Right renal pelvis (tissue), 4 donors: ENCODE data around the gene TTC9. TPM values are rescaled to one million over a fixed set of nuclear protein-coding genes. Genes with fewer than 3 reads are reported as not detected.

Source experiments
- DNase-seq, 4 donors: peaks; one replicate each; pipeline ENCODE4 v3.0.0-alpha.2; 2013; ENCODE audit warnings: low read depth in 4 of 4, low spot score in 3 of 4, missing footprints in 1 of 4
- polyA plus RNA-seq, 4 donors: library from polyadenylated mRNA; unstranded; fragments of 120-200 nt; gene quantifications; one replicate each; pipeline ENCODE4 v1.2.1, GENCODE V29; 2013; ENCODE audit not compliant: insufficient read length in 4 of 4

Gene TTC9
- 1 to 10 TPM; 3.2 to 3.8 (median 3.7) TPM for polyA plus RNA-seq

DNA sequence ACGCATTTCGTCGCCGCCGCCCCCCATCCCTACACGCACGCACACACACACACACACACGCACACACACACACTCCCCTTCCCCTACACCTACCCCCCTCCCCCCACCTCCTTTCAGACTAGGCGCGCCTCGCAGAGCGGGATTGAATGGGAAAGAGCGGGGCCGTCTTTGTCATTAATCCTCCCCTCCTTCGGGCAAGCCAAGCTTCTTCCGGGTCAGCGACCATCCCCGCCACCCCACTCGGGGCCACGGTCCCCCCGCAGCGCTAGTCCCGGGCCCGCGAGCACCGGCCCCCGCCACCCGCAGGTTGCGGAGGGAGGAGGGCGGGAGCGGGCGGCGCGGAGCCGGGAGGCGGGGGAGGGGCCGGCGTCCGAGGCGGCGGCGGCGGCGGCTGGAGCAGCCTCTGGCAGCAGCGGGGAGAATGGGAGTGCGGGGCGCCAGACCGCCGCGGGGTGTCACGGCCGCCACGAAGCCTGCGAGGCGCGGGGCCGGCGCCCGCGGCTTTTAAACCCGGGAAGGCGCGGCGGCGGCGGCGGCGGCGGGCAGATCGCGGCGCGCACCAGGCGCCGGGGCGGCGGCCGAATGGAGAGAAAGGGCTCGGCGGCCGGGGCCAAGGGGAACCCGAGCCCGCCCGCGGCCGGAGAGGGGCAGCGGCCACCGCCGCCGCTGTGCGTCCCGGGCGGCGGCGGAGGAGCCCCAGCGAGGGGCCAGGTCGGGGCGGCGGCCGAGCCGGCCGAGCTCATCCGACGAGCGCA, at the start of gene TTC9:
TTC9 (plus strand) TSS at position 369 of the 755 bp plus-strand sequence; CDS start at position 583, 214 bp downstream.
- DNase-seq: no peak

DNA sequence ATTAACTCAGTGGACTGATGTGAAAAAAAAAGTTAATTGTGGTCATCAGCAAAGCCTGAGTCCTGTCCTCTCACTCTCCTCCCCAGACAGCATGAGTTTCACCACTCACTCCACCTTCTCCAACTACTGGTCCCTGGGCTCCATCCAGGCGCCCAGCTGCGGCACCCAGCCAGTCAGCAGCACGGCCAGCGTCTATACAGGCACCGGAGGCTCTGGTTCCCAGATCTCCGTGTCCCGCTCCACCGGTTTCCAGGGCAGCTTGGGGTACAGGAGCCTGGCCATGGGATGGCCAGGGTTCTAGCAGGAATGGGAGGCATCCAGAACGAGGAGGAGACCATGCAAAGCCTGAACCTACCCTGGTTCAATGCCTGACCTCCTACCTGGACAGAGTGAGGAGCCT, 47.3 kb upstream of the TTC9 start:
- DNase-seq: no peak

DNA sequence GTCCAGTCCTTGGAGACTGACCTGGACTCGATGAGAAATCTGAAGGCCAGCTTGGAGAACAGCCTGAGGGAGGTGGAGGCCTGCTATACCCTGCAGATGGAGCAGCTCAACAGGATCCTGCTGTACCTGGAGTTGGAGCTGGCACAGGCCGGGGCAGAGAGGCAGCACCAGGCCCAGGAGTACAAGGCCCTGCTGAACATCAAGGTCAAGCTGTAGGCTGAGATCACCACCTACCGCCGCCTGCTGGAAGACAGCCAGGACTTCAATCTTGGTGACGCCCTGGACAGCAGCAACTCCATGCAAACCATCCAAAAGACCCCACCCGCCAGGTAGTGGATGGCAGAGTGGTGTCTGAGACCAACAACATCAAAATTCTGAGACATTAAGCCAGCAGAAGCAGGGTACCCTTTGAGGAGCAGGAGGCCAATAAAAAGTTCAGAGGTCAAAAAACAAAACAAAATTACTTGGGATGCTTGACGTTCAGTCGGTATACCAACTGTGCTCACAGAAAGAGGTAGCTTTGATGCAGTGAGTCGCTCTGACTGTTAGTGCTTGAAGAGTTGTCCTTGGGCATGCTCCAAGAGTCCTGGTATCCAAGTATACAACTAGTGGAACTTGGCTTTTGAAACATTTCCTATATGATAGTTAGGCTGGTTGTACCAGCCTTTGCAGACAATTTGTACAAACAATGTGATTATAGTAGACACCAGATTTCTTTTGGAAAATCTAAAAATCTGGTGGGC, 46.1 kb upstream of the TTC9 start:
- DNase-seq: no peak

DNA sequence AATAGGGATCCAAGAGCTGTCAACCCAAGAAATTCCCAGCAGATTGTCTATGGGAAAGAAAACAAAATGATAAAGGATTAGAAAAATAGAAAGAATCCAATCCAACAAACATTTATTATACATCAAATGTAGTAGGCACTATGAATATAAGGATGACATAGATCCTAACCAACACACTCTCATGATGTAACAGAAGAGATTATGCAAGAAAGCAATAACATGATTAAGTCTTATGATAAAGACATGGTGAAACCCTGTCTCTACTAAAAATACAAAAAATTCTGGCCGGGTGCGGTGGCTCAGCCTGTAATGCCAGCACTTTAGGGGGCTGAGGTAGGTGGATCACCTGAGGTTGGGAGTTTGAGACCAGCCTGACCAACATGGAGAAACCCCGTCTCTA, 44.0 kb upstream of the TTC9 start:
- DNase-seq: no peak

DNA sequence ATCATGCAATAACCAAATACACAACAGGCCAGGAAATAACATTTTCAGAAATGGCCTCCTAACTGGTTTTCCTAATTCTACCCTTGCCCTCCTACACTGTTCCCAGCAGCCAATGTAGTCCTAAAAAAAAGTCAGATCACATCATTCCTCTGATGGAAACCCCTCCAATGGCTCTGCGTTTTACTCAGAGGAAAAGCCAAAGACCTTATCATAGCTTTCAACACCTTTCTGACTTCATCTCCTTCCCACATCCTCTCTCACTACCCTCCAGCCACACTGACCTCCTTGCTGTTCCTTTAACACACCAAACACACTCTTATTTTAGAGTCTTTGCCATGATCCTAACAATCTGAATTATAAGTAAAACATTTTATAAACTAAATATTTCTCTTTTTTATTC, 42.4 kb upstream of the TTC9 start:
- DNase-seq: no peak

DNA sequence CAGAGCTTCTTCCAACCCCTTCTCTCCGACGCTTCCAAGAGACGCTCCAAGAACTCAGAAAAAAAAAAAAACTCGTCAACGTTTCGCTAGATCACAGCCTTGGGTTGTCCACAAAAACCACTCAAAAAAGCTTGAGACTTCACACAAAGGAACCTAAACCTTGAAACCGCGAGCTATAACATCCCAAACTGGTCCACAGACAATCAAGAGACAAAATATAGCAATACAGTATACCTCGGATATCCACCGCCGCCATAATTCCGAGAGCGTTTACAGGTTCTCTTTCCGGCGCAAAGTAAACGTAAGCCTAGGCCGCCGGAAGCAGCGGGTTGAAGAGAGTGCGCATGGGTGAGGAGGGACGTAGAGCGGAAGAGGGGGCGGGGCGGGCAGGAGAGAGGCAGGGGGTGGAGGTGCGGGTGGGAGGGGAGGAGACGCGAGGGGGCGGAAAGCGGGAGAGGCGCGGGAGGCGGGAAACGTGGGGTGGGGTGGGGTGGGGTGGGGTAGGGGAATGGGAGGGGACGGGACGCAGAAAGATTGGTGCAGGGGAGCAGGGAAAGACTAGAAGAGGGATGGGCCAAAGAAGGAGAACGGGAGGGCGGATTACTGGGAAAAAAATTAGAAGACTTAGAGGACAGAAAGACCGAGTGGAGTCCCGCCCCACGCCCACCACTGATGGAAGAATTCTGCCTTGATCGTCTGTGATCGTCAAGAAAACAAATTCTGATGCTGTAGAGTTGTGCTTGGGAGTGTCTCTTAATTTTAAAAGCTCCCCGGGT, 41.1 kb upstream of the TTC9 start, which contains the start of gene MED6:
MED6 (minus strand) TSS at position 274 of the 776 bp plus-strand sequence; CDS start at position 256, 18 bp downstream.
- DNase-seq: peak; percentile 74 to 94 (median 87)

DNA sequence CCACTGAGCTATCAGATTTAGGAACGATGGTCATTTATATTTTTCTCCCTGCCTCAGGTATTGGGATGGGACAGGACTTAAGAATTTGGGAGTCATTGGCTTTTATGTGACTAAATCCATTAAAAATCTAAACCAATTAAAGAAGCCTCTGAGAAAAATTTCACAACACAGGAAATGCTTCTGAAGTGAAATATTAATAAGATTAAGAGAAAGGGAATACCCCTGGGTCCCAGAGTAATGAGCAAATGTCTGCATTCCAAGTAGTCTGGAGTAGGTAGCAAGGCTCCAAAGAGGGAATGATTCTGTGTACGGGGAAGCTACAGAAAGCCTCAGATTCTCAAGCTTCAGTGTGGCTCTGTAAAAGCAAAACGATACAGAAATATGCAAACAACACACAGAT, 40.6 kb upstream of the TTC9 start:
- peak in 1 of 4 donors; percentile 2 for DNase-seq

DNA sequence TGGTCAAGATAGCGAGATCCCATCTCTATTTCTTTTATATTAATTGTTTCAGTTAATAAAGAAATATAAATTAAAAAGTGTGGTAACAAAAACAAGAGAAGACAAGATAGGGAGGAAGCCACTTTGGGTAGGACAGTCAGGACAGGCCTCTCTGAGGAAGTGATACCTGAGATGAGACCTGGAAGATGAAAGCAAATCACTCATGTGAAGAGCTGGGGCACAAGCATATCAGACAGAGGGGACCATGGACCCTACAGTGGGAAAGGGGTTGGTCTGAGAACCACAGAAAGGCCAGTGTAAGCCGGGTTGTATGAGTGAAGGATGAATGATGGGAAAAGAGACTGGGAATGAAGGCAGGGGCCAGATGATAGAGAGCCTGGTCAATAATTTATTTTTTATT, 39.5 kb upstream of the TTC9 start:
- no peak for DNase-seq

DNA sequence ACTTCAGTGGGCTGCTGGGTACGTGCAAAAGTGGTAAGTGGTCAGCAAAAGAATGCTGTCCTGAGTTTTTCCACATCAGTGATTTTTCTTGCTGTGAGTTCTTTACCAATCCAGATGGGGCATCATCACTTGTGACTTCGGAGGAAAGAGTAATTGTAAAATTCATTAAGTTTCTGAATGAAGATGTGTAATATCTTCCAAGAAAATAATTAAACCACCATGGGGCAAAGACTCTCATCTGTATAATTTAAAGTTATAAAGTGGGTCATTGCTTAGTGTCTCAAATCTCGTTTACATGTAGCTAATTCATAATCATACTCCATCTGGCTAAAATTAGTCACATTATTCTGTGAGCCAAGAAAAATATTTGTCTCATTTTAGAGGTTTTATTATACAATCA, 30.5 kb upstream of the TTC9 start:
- no peak for DNase-seq

DNA sequence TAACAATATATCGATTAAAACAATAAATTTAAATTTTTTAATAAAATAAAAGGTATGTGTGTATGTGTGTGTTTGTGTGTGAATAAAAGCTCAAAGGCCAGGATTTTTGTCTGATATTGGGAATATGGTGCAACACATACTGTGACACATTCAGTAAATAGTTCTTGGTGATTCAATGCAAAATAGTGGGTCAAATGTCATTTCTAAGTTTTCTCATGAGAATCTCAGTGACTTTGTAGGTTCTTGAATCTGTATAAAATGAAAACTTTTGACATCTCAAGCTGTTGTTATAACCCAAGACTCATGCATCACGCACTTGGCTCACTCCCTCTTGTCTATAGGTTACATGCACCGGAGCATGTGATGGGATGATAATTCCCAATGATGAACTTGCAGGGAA, 25.1 kb upstream of the TTC9 start:
- no peak for DNase-seq

DNA sequence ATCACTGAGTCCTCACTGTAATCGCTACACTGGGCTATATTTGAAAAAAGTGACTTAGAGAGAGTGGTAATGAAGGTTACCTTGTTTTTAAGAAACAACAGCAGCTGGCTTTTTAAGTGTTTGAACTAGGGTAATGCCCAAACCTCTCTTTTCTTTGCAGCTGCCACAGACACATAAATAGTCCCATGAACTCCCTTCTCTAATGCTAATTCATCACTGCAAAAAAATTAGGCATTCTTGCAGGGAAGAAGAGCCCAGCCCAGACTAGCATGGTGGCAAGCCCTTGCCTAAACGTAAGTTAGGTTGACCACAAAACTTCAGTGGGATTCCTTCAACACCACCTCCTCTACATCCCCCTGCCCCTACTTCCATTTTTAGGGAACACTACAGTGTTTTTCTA, 23.4 kb upstream of the TTC9 start:
- no peak for DNase-seq

DNA sequence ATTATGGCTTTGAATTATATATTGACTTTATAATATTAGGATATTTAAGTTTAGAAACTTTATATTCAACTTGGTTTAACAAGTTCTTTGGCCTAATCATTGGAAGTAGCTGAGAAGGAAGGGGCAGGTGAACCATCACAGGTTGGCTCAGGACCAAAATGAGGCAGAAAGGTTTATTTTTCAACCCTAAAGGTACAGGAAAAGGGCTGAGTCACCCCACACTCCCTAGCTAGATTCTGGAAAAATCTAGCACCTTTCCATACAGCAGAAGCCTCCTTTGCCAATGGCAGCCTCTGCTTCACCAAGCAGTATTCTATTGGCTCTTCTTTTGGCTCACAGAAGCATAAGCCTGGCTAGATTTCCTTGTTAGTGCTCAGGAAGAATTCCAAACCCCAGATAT, 22.0 kb upstream of the TTC9 start:
- no peak for DNase-seq

DNA sequence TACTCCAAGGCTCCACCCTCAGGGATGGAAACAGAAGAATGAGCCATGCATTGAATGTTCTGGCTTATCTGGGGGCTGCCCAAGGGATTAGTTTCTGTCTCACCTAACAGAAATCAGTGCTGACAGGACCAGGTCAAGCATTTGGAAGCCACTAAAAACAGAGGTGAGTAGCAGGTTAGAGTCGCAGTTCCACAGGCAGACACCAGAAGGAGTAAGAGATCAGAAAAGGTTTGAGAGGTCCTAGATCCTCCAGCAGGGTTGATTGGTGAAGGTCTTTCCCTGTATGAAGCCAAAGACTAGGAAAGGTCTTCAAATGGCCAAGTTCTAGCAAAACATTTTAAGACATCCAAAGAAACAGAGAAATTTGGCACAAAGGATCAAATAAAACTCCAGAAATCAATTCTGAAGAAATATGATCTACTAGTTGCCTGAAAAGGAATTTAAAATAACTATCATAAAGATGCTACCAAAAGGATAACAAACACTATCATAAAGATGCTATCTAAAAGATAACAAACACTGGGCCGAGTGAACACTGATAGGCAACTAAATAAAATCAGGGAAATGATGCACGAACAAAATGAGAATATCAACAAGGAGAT, 19.5 kb upstream of the TTC9 start:
- DNase-seq: no peak

DNA sequence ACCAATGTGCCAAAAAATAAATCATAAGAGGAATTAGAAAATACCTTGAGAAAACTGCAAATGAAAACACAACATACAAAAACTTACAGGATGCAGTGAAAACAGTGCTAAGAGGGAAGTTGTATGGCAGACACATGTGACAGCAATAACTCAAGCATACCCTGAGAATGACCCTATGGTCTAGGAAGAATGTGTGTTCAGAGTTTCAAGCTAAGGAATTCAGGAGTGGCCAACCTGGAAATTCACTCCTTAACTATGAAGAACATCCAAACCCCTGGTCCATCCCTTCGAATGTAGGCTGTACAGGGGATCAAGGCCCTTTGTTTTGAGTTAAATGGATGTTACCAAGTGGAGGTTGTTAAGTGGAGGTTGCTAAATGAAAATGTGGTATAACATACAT, 16.7 kb upstream of the TTC9 start:
- DNase-seq: no peak

DNA sequence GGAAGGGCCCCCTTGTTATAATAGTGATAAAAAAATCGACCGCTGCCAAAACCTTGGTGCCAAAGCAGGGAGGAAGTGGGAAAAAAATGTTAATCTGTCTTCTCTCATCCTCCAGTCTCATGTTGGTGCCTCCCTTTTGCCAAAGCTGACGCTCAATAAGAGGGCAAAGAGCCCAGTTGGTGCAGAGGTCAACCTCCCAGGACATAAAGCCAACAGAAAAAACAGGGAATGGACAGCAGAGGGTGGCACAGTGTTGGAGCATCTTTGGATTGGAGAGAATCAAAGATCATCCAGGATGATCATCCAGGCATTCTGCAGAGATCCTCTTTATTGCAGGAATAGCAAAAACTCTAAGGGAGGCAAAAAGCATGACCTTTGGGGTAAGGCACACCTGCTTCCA, 9.8 kb upstream of the TTC9 start:
- no peak for DNase-seq

DNA sequence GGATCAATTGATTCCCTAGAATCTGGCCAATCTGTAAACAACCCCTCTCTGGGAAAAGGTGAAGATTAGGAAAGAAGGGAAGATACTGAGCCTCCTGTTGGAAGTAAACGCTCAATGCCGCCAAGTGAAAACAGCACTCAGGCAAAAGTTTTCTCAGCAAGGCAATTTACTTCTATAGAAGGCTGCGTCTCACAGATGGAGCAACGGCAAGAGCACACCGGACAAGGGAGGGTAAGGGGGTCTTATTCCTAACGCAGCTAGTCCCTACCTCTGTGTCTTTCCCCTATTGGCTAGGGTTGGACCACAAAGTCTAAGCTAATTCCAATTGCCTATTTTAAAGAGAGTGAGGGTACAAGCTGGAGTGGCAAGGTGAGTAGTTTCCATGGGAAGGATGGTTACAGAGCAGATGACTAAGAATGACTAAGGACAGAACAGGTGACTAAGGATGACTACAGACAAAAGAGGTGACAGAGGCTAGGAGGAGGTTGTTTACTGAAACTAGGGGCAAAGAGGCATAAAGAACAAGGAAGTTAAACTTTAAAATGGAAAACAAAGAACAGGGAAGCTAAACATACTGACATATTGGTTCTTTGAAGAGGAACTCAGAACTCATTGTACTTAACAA, 5.6 kb upstream of the TTC9 start:
- no peak for DNase-seq

DNA sequence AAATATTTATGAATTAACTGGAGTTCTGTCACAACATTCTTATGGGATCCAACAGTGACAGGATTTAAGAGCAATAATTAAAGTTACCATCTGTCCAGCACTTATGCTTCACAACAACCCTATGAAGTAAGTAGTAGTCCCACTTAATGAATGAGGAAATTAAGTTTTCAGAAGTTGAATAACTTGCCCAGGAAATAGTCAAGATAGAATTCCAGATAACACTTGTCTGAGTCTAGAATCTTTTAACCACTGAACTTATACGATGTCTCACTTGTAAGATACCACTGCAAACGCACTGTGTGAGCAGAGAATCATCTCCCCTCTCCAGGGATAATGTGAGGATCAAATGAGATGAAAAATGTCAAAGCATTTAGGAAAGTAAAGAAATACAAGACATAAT, 3.3 kb upstream of the TTC9 start:
- no peak for DNase-seq

DNA sequence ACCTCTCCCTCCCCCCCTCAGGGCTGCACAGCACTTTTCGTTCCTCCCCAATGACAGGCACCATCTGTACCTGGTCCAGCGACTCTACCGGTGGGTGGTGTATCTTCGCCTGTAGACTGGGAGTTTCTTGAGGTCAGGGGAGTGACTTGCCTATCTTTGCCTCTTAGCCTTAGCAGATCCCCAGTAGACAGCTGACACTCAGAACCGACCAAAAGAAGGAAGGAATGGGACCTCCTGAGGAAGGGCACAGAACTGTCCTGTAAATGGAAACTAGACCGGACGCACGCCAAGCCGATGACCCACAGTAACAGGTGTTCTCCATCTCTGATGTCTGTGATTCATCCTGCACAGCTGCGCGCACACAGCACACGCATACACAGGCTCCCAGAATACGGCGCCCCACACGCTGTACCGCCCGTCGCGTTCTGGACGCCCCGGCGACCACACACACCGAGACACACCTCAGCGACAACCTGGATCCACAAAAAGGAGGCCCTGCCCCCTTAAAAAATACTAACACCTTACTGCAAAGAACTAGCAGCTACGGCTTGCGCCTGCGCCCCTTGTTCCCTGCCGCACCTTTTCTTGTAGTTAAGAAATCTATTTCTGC, 673 bp upstream of the TTC9 start:
- no peak for DNase-seq

DNA sequence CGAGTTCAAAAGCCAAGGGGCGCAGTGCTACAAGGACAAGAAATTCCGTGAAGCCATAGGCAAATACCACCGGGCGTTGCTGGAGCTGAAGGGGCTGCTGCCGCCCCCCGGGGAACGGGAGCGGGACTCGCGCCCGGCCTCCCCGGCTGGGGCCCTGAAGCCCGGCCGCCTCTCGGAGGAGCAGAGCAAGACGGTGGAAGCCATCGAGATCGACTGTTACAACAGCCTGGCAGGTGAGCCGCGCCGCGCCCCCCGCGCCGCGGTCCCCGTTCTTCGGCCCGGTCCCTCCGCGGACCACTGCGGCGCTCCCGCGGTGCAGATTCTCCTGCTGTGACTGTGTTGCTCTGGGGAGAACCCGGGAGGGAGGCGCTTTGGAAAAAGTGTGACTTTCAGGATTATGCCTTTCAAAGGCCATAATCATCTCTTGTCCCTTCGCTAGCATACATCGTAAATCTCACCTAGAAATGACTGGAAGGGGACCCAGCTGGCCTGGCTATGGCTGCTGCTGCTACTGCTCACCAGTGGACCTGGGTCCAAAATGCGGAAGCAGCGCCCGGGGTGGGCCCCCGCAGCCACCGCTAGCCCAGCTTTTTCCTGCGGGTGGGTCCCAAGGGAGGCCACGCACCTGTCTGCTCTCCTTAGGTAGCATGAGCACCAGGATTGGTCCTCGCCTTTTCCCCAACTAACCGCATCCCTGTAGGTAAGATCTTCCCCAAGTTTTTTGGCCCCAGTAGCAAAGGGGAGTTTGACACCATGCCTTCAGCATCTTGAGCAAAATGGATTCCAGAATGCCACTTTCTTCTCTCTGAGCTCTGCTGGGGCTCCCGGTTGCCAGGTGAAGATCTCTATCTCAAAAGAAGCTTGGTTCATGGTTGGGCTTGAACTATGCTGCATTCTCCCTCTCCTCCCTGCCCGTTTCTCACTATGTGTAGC, 853 bp downstream of the TTC9 start:
- DNase-seq: no peak
